ELR (cell line): ENCODE measurements around the gene ZBTB40.

Source experiments
- DNase-seq: peaks from one replicate; pipeline ENCODE4 v3.0.0-alpha.2; 2015; ENCODE audit warnings: low read depth

Gene ZBTB40

DNA sequence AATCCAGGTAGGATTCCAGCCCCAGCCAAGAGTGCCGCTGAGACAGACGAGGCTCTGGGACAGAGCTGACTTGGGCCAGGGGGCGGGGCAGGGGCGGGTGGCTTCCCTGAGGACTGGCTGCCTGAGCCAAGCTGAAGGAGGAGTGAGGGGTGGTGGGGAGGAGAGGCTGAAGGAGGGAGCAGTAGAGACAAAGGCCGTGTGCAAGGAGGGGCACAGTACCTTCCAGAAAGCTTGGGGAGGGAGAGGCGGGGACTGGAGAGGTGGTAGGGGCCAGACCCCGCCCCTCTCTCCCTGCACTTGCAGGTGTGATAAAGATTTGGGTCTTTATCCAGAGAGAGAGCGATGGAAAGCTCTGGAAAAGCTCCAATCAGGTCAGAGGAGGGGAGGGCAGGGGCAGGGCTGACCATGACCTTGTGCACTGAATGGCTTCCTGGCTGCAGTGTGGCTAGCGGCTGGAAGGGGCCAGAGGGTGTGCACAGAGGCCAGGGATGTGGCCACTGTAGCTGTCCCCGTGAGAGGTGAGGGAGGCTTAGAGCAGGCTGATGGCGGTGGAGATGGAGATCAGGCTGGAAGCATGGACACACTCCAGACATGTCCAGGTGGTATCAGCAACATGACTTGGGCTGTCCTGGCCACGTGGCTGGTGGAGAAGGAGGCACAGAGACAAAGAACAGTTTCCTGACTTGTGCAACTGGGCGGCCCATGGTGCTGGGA is 104.9 kb downstream of the ZBTB40 start:
- no peak for DNase-seq

DNA sequence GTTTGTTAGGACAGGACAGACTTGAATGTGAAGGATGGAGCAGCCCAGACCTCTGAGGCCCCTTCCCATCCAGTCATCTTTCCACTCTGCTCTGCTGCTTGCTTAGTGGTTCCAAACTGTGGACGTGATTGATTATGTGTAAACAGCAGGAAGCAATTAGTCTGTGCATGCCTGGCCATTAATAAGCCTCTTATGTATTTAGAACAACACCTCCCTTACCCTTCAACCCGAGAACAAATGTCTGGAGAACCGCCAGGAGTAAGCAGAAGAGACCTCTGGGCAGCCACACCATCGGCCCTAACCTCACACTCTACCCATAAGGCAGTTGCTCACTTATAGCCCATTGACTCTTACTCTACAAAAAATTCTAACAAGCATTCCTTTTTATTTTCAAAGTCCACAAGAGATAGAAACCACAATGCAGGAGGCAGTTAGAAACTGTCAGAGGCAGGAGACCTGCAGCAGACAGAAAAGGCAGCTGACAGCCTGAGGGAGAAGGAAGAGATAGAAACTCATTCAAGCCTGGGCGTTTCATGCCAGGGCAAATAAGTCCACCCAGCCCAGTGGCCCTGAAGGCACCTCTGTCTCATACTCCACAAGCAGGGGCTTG is 105.8 kb downstream of the ZBTB40 start:
- DNase-seq, result no peak

GRCh38 chr1:22562584-22563583 is 111.2 kb downstream of the ZBTB40 start, which contains the start of gene EPHA8:
Gene EPHA8, plus strand, starts transcription at chr1:22563489. Its CDS starts 147 bp downstream, at chr1:22563636.
- DNase-seq, result no peak

DNA sequence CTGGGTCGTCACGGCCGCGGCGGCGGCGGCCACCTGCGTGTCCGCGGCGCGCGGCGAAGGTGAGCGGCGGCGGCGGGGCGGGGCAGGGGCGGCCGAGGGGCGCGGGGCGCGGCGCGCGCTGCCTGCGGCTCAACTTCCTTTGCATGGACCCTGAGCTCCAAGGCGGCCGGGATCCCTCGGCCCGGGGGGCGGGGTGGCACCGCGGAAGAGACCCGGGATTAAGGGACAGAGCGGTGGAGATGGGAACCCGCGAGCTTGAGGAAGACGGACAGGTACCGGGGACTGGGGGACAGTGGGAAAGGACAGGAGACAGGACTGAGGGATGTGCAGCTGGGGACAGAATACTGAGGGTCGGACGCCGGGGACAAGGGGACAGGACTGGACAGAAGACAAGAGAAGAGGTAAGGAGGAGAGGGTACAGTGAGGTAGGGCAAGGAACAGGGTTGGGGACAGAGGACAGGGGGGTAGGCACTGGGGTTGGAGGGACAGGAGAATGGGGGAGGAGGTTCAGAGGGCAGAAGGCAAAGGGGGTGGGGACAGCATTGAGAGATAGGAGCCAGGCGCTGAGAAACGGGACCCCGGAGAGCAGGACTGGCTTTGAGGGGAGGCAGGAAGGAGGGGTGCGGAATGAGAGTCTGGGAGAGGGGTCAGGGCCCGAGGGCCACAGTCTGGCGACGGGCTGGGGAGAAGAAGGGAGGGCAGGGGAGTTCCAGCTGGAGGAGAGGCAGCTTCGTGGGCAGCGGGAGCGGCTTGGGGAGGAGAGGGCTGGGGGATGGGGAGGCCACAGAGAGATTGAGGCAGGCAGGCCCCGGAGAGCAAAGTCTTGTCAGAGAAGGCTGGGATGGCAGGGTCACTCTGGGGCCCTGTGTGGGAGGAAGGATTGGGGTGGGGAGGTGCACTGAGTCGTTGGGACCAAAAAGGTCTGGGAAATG is 112.3 kb downstream of the ZBTB40 start:
- no peak for DNase-seq

DNA sequence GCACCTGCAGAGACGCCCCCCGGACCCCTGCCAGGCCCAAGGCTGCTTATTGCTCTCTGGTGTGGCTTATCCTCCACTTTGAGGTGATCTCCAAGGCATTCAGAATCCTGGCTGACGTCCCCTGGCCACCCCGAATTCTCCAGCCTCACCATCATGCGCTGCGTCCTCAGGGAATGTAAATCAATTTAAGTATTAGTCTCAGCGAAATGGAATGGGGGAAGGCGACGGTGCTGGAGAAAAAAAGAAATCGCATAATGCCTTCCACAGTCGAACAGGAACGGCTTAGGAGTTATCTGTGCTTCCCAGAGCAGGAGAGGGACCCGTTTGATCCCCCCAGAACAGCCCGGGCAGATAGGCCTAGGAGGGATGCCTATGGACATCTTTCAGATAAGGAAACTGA is 114.5 kb downstream of the ZBTB40 start:
- no peak for DNase-seq

- DNase-seq, result no peak
Observed at GRCh38 chr1:22567197-22567596, 115.5 kb downstream of the ZBTB40 start.

- no peak for DNase-seq
Observed at GRCh38 chr1:22567994-22568393, 116.3 kb downstream of the ZBTB40 start.

- no peak for DNase-seq
Observed at GRCh38 chr1:22569269-22569668, 117.6 kb downstream of the ZBTB40 start.

GRCh38 chr1:22570140-22570909 is 118.7 kb downstream of the ZBTB40 start:
- no peak for DNase-seq

- no peak for DNase-seq
Observed at GRCh38 chr1:22572818-22573217, 121.2 kb downstream of the ZBTB40 start.

DNA sequence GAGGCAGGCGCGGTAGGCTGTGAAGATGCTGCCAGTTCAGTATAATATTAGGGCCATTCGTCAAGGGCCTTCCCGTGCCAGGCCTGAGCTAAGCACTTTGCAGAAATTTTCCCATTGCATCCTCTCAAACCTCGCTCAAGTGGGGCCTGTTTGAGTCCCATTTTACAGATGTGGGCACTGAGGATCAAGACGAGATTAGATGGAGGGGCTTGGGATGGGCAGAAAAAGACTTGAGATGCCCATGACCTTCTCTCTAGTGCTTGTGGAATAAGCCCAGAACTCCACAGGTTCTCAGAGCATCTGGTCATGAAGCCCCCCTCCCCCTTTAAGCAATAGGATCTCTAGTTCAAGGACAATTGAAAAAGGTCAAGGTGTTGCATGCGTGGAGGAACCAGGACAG is 121.6 kb downstream of the ZBTB40 start:
- DNase-seq, result no peak

- DNase-seq, result no peak
Observed at GRCh38 chr1:22575532-22576149, 124.0 kb downstream of the ZBTB40 start.

GRCh38 chr1:22576150-22576544 is 124.5 kb downstream of the ZBTB40 start:
- no peak for DNase-seq

- DNase-seq, result no peak
Observed at GRCh38 chr1:22576617-22577016, 125.0 kb downstream of the ZBTB40 start.

DNA sequence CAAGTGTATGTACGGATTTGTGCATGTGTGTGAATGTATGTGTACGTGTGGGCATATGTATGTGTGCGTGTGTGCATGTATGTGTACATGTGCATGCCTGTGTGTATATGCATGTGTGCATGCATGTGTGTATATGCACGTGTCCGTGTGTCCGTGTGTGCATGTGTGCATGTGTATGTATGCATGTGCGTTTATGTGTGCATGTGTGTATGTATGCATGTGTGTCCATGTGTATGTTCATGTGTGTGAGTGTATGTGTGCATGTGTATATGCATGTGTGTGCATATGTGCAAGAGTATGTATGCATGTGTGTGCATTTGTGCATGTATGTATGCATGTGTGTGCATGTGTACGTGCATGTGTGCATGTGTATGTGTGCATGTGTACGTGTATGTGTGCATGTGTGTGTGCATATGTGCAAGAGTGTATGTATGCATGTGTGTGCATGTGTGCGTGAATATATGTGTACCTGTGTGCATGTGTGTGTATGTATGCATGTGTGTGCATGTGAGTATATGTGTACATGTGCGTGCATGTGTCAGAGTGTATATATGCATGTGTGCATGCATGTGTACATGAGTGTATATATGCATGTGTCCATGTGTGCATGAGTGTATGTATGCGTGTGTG is 127.2 kb downstream of the ZBTB40 start:
- DNase-seq, result no peak

GRCh38 chr1:22579541-22580155 is 128.0 kb downstream of the ZBTB40 start:
- DNase-seq, result no peak
